Measurements from ENCODE around the gene PAX8. TPM values are rescaled to one million over a fixed set of nuclear protein-coding genes. Genes with fewer than 3 reads are reported as not detected.

Gene PAX8
- total RNA-seq, 1 donor from 2014 or later = 118 TPM

GRCh38 chr2:113178891-113179290 lies 99.8 kb downstream of the PAX8 start:
- DNase-seq (ENCODE audit: low read depth) = no peak
- no peak for TF ChIP-seq CTCF (IDR thresholded peaks at IDR 0.05; ENCODE audit: insufficient read depth, low read length, poor library complexity, severe bottlenecking)
- H3K27me3 ChIP-seq (ENCODE audit: control insufficient read depth, insufficient read depth, low read length) = no peaks in the 10 kb centered on the region
- no peaks in the 10 kb centered on the region for H3K36me3 ChIP-seq (ENCODE audit: control insufficient read depth, insufficient read depth, low read length)
- no peak overlapping the region for H3K4me3 ChIP-seq (ENCODE audit: low read depth, low read length)

- no peak for TF ChIP-seq CTCF (IDR thresholded peaks at IDR 0.05; ENCODE audit: insufficient read depth, low read length, poor library complexity, severe bottlenecking)
- DNase-seq (ENCODE audit: low read depth) = no peak
- H3K27me3 ChIP-seq (ENCODE audit: control insufficient read depth, insufficient read depth, low read length) = no peaks in the 10 kb centered on the region
- no peaks in the 10 kb centered on the region for H3K36me3 ChIP-seq (ENCODE audit: control insufficient read depth, insufficient read depth, low read length)
- no peak overlapping the region for H3K4me3 ChIP-seq (ENCODE audit: low read depth, low read length)
Measured at GRCh38 chr2:113178069-113178746, 100.5 kb downstream of the PAX8 start.

GRCh38 chr2:113176696-113177355 lies 101.9 kb downstream of the PAX8 start:
- H3K36me3 ChIP-seq (ENCODE audit: control insufficient read depth, insufficient read depth, low read length) = no peaks in the 10 kb centered on the region
- DNase-seq (ENCODE audit: low read depth) = no peak
- H3K27me3 ChIP-seq (ENCODE audit: control insufficient read depth, insufficient read depth, low read length) = no peaks in the 10 kb centered on the region
- TF ChIP-seq CTCF (IDR thresholded peaks at IDR 0.05; ENCODE audit: insufficient read depth, low read length, poor library complexity, severe bottlenecking) = no peak
- no peak overlapping the region for H3K4me3 ChIP-seq (ENCODE audit: low read depth, low read length)

- H3K4me3 ChIP-seq (ENCODE audit: low read depth, low read length) = no peak overlapping the region
- DNase-seq (ENCODE audit: low read depth) = no peak
- H3K36me3 ChIP-seq (ENCODE audit: control insufficient read depth, insufficient read depth, low read length) = no peaks in the 10 kb centered on the region
- TF ChIP-seq CTCF (IDR thresholded peaks at IDR 0.05; ENCODE audit: insufficient read depth, low read length, poor library complexity, severe bottlenecking) = no peak
- no peaks in the 10 kb centered on the region for H3K27me3 ChIP-seq (ENCODE audit: control insufficient read depth, insufficient read depth, low read length)
Measured at GRCh38 chr2:113175736-113176695, 102.7 kb downstream of the PAX8 start.

GRCh38 chr2:113175042-113175628 lies 103.6 kb downstream of the PAX8 start:
- no peak for TF ChIP-seq CTCF (IDR thresholded peaks at IDR 0.05; ENCODE audit: insufficient read depth, low read length, poor library complexity, severe bottlenecking)
- H3K36me3 ChIP-seq (ENCODE audit: control insufficient read depth, insufficient read depth, low read length) = no peaks in the 10 kb centered on the region

More at GRCh38 chr2:113175042-113175628, 103.6 kb downstream of the PAX8 start:
- DNase-seq (ENCODE audit: low read depth) = no peak
- H3K4me3 ChIP-seq (ENCODE audit: low read depth, low read length) = no peak overlapping the region
- H3K27me3 ChIP-seq (ENCODE audit: control insufficient read depth, insufficient read depth, low read length) = no peaks in the 10 kb centered on the region

Data from kidney epithelial cell (primary cell).